Retinal pigment epithelial cell (primary cell): ENCODE data around the gene WFIKKN2.

Source experiments
- DNase-seq: peaks from one replicate; pipeline ENCODE4 v3.0.0-alpha.2; 2010; ENCODE audit warnings: low read depth
- H3K4me3 ChIP-seq: 2 replicates; pipeline ENCODE4 v1.5.1; 2011; ENCODE audit warnings: mild to moderate bottlenecking, low read length, control low read depth, moderate library complexity
- TF ChIP-seq, protein P1 (sequence below): conservative IDR thresholded peaks from 2 replicates; pipeline ENCODE4 v1.5.1; 2011; ENCODE audit warnings: low read depth, low read length, control low read depth, inconsistent platforms

The WFIKKN2 gene

DNA sequence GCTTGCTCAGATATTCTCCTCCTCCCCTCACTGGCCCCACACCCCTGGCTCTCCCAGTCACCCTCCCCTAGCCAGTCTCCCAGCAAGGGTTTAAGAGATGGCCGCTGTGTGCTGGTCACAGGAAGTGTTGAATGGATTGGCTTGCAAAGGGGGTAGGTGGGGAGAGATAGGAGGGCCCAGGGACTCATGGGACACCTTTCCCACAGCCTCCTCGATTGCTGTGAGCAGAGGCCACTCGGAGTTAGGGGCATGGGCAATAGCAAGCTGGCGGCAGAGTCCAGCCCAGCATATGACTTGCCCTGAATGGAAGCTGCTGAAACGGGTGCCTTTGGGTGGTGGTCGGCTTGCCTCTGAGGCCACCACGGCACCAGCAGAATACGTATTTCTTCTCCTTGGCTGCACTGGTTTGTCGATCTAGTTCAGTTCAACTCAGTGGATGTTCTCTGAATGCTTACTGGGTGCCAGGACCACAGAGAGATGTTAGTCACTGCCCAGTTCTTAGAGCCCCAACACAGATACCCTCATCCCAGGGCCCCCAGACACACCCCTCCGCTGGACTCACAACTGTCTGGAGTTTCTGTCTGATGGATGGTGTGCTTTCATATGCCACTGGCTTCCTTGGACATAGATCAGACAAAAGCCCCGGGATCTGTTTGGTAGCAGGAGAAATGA lies 6.0 kb downstream of the WFIKKN2 start:
- no peak overlapping the region for H3K4me3 ChIP-seq
- DNase-seq = no peak
- TF ChIP-seq, protein P1, sequence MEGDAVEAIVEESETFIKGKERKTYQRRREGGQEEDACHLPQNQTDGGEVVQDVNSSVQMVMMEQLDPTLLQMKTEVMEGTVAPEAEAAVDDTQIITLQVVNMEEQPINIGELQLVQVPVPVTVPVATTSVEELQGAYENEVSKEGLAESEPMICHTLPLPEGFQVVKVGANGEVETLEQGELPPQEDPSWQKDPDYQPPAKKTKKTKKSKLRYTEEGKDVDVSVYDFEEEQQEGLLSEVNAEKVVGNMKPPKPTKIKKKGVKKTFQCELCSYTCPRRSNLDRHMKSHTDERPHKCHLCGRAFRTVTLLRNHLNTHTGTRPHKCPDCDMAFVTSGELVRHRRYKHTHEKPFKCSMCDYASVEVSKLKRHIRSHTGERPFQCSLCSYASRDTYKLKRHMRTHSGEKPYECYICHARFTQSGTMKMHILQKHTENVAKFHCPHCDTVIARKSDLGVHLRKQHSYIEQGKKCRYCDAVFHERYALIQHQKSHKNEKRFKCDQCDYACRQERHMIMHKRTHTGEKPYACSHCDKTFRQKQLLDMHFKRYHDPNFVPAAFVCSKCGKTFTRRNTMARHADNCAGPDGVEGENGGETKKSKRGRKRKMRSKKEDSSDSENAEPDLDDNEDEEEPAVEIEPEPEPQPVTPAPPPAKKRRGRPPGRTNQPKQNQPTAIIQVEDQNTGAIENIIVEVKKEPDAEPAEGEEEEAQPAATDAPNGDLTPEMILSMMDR = no peak

DNA sequence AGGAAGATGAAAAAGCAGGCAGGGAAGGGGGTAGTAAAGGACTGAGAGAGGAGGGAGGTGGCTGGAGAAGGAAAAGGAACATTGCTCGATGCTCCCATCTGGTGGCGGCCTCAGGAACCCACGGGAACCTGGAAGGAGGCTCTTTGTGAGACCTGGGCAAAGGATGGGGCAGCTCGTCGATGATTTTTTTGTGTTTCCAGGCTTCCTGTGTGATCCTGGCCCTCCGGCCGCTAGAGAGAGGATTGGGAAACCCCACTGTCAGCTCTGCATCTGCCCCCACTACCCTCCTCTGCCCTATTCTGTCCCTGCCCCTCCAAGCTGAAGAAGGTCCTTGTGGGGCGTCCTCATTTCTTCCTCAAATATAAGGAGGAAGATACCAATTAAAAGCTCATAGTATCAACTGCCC lies 6.6 kb downstream of the WFIKKN2 start:
- DNase-seq = no peak
- no peak overlapping the region for H3K4me3 ChIP-seq
- TF ChIP-seq, protein P1 = peak; percentile 87

DNA sequence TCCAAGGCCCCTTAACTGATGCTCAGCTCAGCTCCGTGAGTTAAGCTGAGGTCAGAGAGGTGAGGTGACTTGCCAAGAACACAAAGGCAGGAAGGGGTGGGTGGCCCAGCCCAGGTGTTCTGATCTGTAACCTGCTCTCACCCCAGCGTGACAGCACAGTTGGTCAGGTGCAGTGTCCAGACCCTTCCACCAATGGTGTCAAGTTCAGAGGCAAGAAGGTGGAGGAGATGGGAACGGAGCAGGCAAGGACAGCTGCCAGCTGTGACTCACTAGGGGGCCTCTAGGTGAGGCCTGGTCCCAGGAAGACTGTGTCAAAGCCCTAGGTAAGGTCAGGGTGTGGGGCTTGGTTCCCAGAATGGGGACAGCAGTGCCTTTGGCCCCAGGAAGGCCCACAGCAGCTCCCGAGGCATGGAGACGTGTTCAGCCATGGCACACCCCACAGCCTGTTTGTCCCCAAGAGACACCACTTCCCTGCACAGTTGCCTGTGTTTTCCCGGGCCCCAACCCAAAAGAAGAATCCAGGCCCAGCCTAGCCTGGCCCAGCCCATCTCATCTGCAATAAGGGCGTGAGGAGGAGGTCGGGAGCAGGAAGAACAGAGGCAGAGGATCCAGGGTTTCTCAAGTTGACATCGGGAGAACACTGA lies 7.2 kb downstream of the WFIKKN2 start:
- H3K4me3 ChIP-seq = no peak overlapping the region
- TF ChIP-seq, protein P1 = no peak
- no peak for DNase-seq

DNA sequence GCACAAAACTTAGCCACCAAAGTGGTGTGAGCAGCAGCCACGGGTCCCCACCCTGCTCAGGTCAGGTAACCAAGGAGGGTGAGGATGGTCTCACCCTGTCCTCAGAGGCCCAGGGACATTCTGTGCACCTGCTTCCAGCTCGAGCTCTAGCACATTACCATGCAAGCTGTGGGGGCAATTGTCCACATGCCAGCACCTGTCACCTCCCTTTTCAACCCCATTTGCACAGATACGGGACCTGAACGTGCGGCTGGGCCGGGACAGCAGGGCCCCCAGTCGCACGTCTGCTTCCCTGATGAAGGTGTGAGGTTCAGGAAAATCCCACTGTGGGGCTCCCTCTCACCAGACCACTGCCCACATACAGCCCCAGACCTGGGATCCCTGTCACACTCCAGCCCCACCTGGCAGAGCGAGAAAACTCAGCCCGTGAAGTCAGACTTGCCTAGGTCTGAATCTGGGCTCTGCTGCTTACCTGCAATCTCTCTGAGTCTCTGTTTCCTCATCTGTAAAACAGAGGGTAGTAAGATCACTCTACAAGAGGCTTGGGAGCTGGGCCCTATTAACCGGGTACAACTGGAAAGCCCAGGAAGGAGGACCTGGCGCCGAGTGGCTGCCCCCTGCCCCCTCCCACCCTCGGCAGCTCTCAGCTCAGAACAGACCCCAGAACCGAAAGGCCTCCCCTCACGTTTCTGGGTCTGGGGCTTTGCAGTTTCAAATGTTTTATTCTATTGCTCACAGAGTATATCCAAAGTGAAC lies 7.9 kb downstream of the WFIKKN2 start:
- TF ChIP-seq, protein P1 = no peak
- no peak for DNase-seq
- H3K4me3 ChIP-seq = no peak overlapping the region

DNA sequence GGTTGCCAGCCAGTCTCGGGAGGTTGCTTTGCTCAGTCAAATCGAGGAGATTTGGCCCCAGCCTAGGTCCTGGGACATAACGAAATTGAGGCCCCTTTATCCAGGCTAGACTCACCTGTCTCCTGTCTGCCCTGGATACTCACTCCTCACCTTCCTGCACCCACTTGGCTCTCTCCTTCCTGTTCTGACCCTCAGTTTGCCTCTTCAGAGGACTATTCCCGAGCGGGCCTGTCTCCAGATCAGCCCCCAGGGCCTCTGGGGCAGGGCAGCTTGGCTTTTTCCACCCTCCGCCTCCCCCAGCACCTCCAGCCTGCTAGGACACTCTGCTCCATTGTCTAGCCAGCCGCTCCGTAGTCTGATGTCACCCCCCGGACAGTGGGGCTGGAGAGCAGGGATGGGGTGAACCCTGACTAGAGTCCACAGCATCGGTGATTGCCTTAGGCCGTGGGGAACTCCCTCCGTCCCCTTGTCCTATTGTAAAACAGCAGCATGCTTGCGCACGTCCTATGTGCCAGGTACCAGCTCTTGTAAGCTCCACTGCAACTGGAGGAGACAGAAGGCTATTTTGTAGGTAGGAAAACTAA lies 8.8 kb downstream of the WFIKKN2 start:
- TF ChIP-seq, protein P1 = no peak
- no peak overlapping the region for H3K4me3 ChIP-seq
- DNase-seq = no peak

DNA sequence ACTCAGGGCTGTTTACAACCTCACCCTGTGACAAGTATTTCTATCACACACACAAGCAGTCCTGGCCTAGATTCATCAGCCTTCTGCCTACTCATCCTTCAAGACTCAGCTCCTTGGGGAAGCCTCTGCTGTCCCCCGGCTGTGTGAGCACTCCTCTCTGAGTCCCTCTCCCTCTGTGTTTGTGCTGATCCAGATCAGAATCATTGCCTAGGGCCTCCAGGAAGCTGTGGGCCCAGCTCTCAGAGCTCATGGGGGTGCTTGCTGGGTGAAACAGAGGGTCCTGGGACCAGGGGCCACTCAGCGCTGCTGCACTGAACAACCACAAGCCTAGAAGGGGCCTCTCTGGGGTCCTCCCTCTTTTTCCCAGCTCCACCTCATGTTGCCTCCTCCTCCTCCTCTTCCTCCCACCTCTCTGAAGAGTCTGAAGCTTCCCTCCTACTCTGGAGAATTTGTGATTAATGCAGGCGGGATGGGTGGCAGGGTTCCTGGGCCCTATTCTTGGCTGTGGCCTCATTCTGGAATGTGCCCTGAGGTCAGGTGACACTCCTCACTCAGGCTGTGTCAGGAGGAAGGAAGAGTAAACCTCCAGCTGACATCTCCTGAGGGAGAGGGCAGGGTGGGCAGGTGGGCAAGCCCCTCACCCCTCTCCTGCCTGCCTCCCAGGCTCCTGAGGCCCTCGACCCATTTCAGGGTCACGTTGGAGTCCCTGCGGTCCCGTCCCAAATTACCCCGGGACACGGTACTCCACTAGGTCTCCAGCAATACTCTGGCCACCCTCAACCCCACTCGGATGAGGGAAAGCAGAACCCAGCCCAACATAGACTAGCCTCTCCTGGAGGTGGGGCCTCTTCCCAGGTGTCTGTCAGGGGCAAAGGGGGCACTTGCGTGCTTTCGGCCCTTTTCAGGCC lies 10.1 kb downstream of the WFIKKN2 start:
- no peak overlapping the region for H3K4me3 ChIP-seq
- no peak for DNase-seq
- TF ChIP-seq, protein P1 = no peak
